CD4-positive, alpha-beta T cell treated with Interleukin-12 subunit alpha and Interleukin-12 subunit beta, for 1 hour (primary cell): ENCODE measurements around the gene ACADSB.

Experiments
- DNase-seq: peaks from one replicate; pipeline ENCODE4 v3.0.0-alpha.2; 2020

ACADSB gene

DNA sequence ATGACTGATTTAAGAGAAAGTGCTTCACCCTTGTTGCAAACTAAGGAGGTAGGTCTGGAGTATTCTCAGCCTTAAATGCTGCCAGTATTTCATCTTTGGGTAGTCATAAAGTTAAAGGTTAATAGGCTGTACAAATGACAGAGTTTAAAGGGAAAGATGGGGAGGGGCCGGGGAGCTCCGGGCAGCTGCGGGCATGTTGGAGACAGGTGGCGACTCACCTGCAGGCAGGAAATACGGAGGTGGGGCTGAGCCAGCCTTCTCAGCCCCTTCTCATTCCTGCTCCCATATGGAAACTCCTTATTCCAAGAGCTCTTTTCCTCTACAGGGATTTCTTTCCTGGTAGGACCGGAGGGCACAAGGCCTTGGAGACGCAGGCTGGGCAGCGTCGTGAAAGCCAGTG lies 95.1 kb downstream of the ACADSB start:
- DNase-seq: no peak
